GM19025 (cell line): ENCODE measurements around the gene NOG.

Experiments
- ATAC-seq: cut with Tn5 transposase; IDR thresholded peaks from one replicate; pipeline ENCODE4 v1.9.1; 2021; ENCODE audit warnings: mild to moderate bottlenecking, low read depth, moderate library complexity; ENCODE audit not compliant: unreplicated experiment

The NOG gene

GRCh38 chr17:56596691-56597494 lies 3.4 kb downstream of the NOG start:
- ATAC-seq: no peak

GRCh38 chr17:56597495-56597990 lies 4.0 kb downstream of the NOG start:
- no peak for ATAC-seq

GRCh38 chr17:56598466-56598865 lies 5.0 kb downstream of the NOG start:
- no peak for ATAC-seq

- ATAC-seq: no peak
Observed at GRCh38 chr17:56599088-56599487, 5.6 kb downstream of the NOG start.

GRCh38 chr17:56599566-56599965 lies 6.1 kb downstream of the NOG start:
- no peak for ATAC-seq

- ATAC-seq: no peak
Observed at GRCh38 chr17:56600256-56600655, 6.8 kb downstream of the NOG start.

GRCh38 chr17:56601591-56601990 lies 8.1 kb downstream of the NOG start:
- ATAC-seq: no peak

GRCh38 chr17:56602292-56603130 lies 9.0 kb downstream of the NOG start:
- no peak for ATAC-seq

- ATAC-seq: no peak
Observed at GRCh38 chr17:56603486-56604238, 10.2 kb downstream of the NOG start.

- ATAC-seq: no peak
Observed at GRCh38 chr17:56604691-56605290, 11.3 kb downstream of the NOG start.

GRCh38 chr17:56608944-56609343 lies 15.4 kb downstream of the NOG start:
- ATAC-seq: no peak

- ATAC-seq: no peak
Observed at GRCh38 chr17:56610321-56610720, 16.8 kb downstream of the NOG start.

GRCh38 chr17:56613131-56613530 lies 19.6 kb downstream of the NOG start:
- no peak for ATAC-seq

GRCh38 chr17:56614522-56614921 lies 21.0 kb downstream of the NOG start:
- ATAC-seq: no peak

GRCh38 chr17:56616239-56616638 lies 22.7 kb downstream of the NOG start:
- no peak for ATAC-seq

- no peak for ATAC-seq
Observed at GRCh38 chr17:56623383-56623782, 29.9 kb downstream of the NOG start.

- no peak for ATAC-seq
Observed at GRCh38 chr17:56624309-56624708, 30.8 kb downstream of the NOG start.

GRCh38 chr17:56624912-56625311 lies 31.4 kb downstream of the NOG start:
- ATAC-seq: no peak

GRCh38 chr17:56629531-56630075 lies 36.1 kb downstream of the NOG start:
- no peak for ATAC-seq

GRCh38 chr17:56630202-56630601 lies 36.7 kb downstream of the NOG start:
- no peak for ATAC-seq
